Osteoblast (primary cell): ENCODE data around the gene RNF148. TPM values are rescaled to one million over a fixed set of nuclear protein-coding genes. Genes with fewer than 3 reads are reported as not detected.

Experiments used
- DNase-seq: peaks from one replicate; pipeline ENCODE4 v3.0.0; 2011; ENCODE audit warnings: low spot score, mixed read lengths; ENCODE audit not compliant: insufficient read length; ENCODE audit errors: missing footprints
- H2AFZ ChIP-seq: 2 replicates; pipeline ENCODE4 v1.6.0; 2011; ENCODE audit warnings: mild to moderate bottlenecking, low read length
- H3K27ac ChIP-seq: 2 replicates; pipeline ENCODE4 v1.5.1; 2011; ENCODE audit warnings: mild to moderate bottlenecking, low read depth, low read length, moderate library complexity
- H3K27me3 ChIP-seq: 2 replicates; pipeline ENCODE4 v1.6.0; 2012; ENCODE audit warnings: mild to moderate bottlenecking, control low read depth, inconsistent platforms, low read length, moderate library complexity; ENCODE audit not compliant: insufficient read depth
- H3K36me3 ChIP-seq: 2 replicates; pipeline ENCODE4 v1.5.1; 2011; ENCODE audit warnings: mild to moderate bottlenecking, low read length, control low read depth, moderate library complexity; ENCODE audit not compliant: insufficient read depth
- H3K4me1 ChIP-seq: 2 replicates; pipeline ENCODE4 v1.5.1; 2011; ENCODE audit warnings: mild to moderate bottlenecking, low read length, control low read depth, moderate library complexity; ENCODE audit not compliant: insufficient read depth
- H3K4me2 ChIP-seq: 2 replicates; pipeline ENCODE4 v1.6.0; 2011; ENCODE audit warnings: mild to moderate bottlenecking, low read length; ENCODE audit not compliant: insufficient read depth
- H3K4me3 ChIP-seq: fragments of 200-600 bp; sonication (generic); 3 replicates; pipeline ENCODE4 v1.5.1; 2012; ENCODE audit warnings: mild to moderate bottlenecking, low read length, inconsistent platforms; ENCODE audit not compliant: insufficient read depth
- H3K79me2 ChIP-seq: 2 replicates; pipeline ENCODE4 v1.6.0; 2012; ENCODE audit warnings: mild to moderate bottlenecking, low read length, control low read depth, inconsistent platforms; ENCODE audit not compliant: insufficient read depth
- H3K9me3 ChIP-seq: 2 replicates; pipeline ENCODE4 v1.5.1; 2011; ENCODE audit warnings: low read depth, low read length, control low read depth
- H4K20me1 ChIP-seq: 2 replicates; pipeline ENCODE4 v1.6.0; 2012; ENCODE audit warnings: mild to moderate bottlenecking, low read length, control low read depth; ENCODE audit not compliant: insufficient read depth
- CTCF ChIP-seq: IDR thresholded peaks from 2 replicates; pipeline ENCODE4 v1.5.1; 2011; ENCODE audit warnings: mild to moderate bottlenecking, low read depth, low read length, moderate library complexity; ENCODE audit errors: extremely low read depth
- total RNA-seq: library from RNA; depleted of rRNA; stranded (reverse); fragments of >200 nt; gene quantifications from 2 replicates; pipeline ENCODE4 v1.2.3, GENCODE V29; 2012

RNF148 gene
- total RNA-seq, 1 donor, result 0.72 TPM

DNA sequence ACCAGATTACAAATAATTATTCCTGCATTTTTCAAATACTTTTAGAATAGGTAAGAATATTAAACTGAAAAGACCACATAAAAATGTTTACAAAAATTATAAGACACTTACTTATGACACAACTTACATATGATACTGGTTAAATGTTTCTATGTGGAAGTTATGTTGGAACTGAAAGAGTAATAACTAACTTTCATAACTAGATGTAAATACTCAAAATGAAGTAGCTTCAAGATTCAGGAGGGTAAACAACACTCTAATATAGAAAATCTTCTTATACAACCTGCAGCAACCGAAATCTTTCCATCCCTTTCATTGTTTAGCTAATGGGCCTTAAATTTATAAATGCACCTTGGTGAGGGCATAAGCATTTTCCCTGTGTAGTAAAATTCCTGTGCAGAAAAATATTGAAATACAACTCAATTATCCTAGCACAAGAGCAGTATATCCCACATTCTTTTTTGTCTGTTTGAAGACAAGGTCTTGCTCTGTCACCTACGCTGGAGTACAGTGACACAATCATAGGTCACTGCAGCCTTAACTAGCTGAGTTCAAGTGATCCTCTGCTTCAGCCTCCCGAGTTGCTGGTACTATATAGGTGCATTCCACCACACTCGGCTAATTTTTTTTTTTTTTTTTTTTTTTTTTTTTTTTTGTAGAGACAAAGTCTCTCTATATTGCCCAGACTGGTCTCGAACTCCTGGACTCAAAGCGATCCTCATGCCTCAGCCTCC lies 14.8 kb upstream of the RNF148 start:
- no peak for TF ChIP-seq CTCF
- Histone ChIP-seq H3K4me1 (no peaks in the 10 kb centered on the region), H3K36me3 (no peaks in the 10 kb centered on the region), H3K27ac (no peak overlapping the region), H2AFZ (no peak overlapping the region), H3K9me3 (no peaks in the 10 kb centered on the region), H4K20me1 (no peaks in the 10 kb centered on the region), H3K27me3 (no peaks in the 10 kb centered on the region), H3K4me2 (no peak overlapping the region), H3K79me2 (no peaks in the 10 kb centered on the region), H3K4me3 (no peak overlapping the region)
- no peak for DNase-seq

- H3K4me2 ChIP-seq, result no peak overlapping the region
- no peak overlapping the region for H3K4me3 ChIP-seq
- H3K27ac ChIP-seq, result no peak overlapping the region
- no peaks in the 10 kb centered on the region for H3K79me2 ChIP-seq
- no peak for DNase-seq
- no peaks in the 10 kb centered on the region for H4K20me1 ChIP-seq
- H3K9me3 ChIP-seq, result no peaks in the 10 kb centered on the region
- no peaks in the 10 kb centered on the region for H3K27me3 ChIP-seq
- H3K36me3 ChIP-seq, result no peaks in the 10 kb centered on the region
- TF ChIP-seq CTCF, result no peak
- no peaks in the 10 kb centered on the region for H3K4me1 ChIP-seq
- H2AFZ ChIP-seq, result no peak overlapping the region
These were observed 12.5 kb upstream of the RNF148 start for GRCh38 chr7:122715183-122715582.

DNA sequence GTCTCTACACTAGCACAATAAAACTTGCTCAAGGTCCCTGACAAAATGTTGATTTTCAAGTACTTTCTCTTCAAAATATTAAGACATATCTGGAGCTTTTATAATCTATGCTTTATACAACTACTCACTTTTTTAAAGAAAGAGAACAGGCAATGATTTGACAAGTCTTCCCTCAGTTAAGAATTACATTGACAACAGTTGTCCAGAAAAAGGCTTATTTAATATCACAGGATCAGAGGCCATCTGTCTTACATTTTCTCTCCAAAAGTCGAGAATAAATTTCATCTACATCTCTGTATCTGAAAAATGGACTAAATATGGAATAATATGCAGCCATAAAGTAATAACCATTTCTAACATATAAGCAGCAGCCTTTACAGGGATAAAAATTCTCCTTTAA lies 8.2 kb upstream of the RNF148 start:
- no peaks in the 10 kb centered on the region for H4K20me1 ChIP-seq
- H3K4me1 ChIP-seq, result no peaks in the 10 kb centered on the region
- no peak for TF ChIP-seq CTCF

GRCh38 chr7:122709930-122710646 lies 7.4 kb upstream of the RNF148 start:
- no peaks in the 10 kb centered on the region for H4K20me1 ChIP-seq
- H3K36me3 ChIP-seq, result no peaks in the 10 kb centered on the region
- H3K4me2 ChIP-seq, result no peak overlapping the region
- no peaks in the 10 kb centered on the region for H3K27me3 ChIP-seq
- H3K4me3 ChIP-seq, result no peak overlapping the region
- no peaks in the 10 kb centered on the region for H3K79me2 ChIP-seq
- no peak overlapping the region for H3K27ac ChIP-seq
- no peaks in the 10 kb centered on the region for H3K4me1 ChIP-seq
- H3K9me3 ChIP-seq, result no peaks in the 10 kb centered on the region
- DNase-seq, result no peak
- no peak overlapping the region for H2AFZ ChIP-seq
- TF ChIP-seq CTCF, result no peak

More for the DNA sequence above, 8.2 kb upstream of the RNF148 start:
- no peak for DNase-seq
- Histone ChIP-seq H3K4me2 (no peak overlapping the region), H3K36me3 (no peaks in the 10 kb centered on the region), H3K27ac (no peak overlapping the region), H2AFZ (no peak overlapping the region), H3K27me3 (no peaks in the 10 kb centered on the region), H3K79me2 (no peaks in the 10 kb centered on the region), H3K4me3 (no peak overlapping the region), H3K9me3 (no peaks in the 10 kb centered on the region)
